Keratinocyte (primary cell): Measurements from ENCODE around the gene GLOD4.

Source experiments
- EZH2 ChIP-seq: IDR thresholded peaks from one replicate; pipeline ENCODE4 v1.6.1; 2012; ENCODE audit warnings: inconsistent platforms, mild to moderate bottlenecking, low read length, moderate library complexity
- TF ChIP-seq, protein P1 (sequence below), 3 experiments: IDR thresholded peaks in 1 of 3; conservative IDR thresholded peaks in 1 of 3; optimal IDR thresholded peaks in 1 of 3; 2 replicates in 2 of 3; 3 replicates in 1 of 3; pipeline versions ENCODE3 to v1.5.1; 2011; ENCODE audit warnings: low read length in 3 of 3, mild to moderate bottlenecking in 3 of 3, moderate library complexity in 2 of 3, control low read depth in 1 of 3, inconsistent platforms in 1 of 3; ENCODE audit not compliant: insufficient read depth in 2 of 3; ENCODE audit errors: extremely low read depth in 1 of 3

DNA sequence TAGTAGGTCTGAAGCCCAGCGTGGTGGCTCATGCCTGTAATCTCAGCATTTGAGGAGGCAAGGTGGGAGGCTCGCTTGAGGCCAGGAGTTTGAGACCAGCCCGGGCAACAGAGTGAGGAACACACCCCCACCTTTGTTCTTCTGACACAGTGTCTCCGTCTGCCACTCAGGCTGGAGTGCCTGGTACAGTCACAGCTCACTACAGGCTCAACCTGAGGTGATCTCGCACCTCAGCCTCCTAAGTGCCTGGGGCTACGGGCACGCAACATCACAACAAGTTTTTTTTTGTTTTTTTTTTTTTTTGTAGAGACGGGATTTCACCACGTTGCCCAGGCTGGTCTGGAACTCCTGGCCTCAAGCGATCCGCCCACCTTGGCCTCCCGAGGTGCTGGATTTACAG is 56.3 kb downstream of the GLOD4 start:
- TF ChIP-seq EZH2 = no peak
- TF ChIP-seq, protein P1, sequence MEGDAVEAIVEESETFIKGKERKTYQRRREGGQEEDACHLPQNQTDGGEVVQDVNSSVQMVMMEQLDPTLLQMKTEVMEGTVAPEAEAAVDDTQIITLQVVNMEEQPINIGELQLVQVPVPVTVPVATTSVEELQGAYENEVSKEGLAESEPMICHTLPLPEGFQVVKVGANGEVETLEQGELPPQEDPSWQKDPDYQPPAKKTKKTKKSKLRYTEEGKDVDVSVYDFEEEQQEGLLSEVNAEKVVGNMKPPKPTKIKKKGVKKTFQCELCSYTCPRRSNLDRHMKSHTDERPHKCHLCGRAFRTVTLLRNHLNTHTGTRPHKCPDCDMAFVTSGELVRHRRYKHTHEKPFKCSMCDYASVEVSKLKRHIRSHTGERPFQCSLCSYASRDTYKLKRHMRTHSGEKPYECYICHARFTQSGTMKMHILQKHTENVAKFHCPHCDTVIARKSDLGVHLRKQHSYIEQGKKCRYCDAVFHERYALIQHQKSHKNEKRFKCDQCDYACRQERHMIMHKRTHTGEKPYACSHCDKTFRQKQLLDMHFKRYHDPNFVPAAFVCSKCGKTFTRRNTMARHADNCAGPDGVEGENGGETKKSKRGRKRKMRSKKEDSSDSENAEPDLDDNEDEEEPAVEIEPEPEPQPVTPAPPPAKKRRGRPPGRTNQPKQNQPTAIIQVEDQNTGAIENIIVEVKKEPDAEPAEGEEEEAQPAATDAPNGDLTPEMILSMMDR (optimal IDR thresholded peaks at IDR 0.05 in 1 of 3, IDR thresholded peaks at IDR 0.05 in 1 of 3, conservative IDR thresholded peaks at IDR 0.05 in 1 of 3; ENCODE audit: extremely low read depth in 1 of 3, insufficient read depth in 2 of 3, low read length in 3 of 3) = no peak
